Kidney (tissue), 14 donors: ENCODE results near the gene XIRP2. TPM values are rescaled to one million over a fixed set of nuclear protein-coding genes. Genes with fewer than 3 reads are reported as not detected.

Source experiments
- DNase-seq, 5 donors: peaks; one replicate each; pipeline ENCODE4 v3.0.0-alpha.2; 2013 to 2020
- FAIRE-seq: peaks from 2 replicates; lab custom pipeline; 2012; peaks lifted over from hg19 to GRCh38; lab: Jason Lieb, UNC
- H3K27ac ChIP-seq, 2 donors: one replicate each; pipeline ENCODE4 v1.7.0; 2013; ENCODE audit warnings: low read depth in 2 of 2, low read length in 2 of 2, inconsistent platforms in 1 of 2
- H3K27me3 ChIP-seq: one replicate; pipeline ENCODE4 v1.7.1; 2013; ENCODE audit warnings: low read length, inconsistent platforms; ENCODE audit not compliant: control insufficient read depth, insufficient read depth
- H3K36me3 ChIP-seq, 3 donors: one replicate each; pipeline versions ENCODE4 v1.7.0 to v1.7.1; 2013; ENCODE audit warnings: low read length in 3 of 3, control low read depth in 1 of 3, inconsistent platforms in 1 of 3; ENCODE audit not compliant: insufficient read depth in 3 of 3, control insufficient read depth in 2 of 3
- H3K4me1 ChIP-seq, 3 donors: one replicate each; pipeline versions ENCODE4 v1.7.0 to v1.7.1; 2013; ENCODE audit warnings: low read length in 3 of 3, inconsistent platforms in 1 of 3, low read depth in 1 of 3; ENCODE audit not compliant: control insufficient read depth in 2 of 3, insufficient read depth in 2 of 3
- H3K4me3 ChIP-seq, 3 donors: one replicate each; pipeline versions ENCODE4 v1.7.0 to v1.8.1; 2013; ENCODE audit warnings: low read length in 3 of 3, control low read depth in 1 of 3, inconsistent platforms in 1 of 3
- H3K9ac ChIP-seq, 3 donors: one replicate each; pipeline versions ENCODE4 v1.7.0 to v1.7.1; 2013; ENCODE audit warnings: low read length in 3 of 3, control low read depth in 1 of 3, inconsistent platforms in 1 of 3
- H3K9me3 ChIP-seq, 3 donors: one replicate each; pipeline versions ENCODE4 v1.7.0 to v1.7.1; 2013; ENCODE audit warnings: low read length in 3 of 3, control low read depth in 1 of 3, inconsistent platforms in 1 of 3; ENCODE audit not compliant: control insufficient read depth in 2 of 3, insufficient read depth in 1 of 3
- CTCF ChIP-seq: IDR thresholded peaks from 3 replicates; pipeline ENCODE4 v1.5.1; 2012; ENCODE audit warnings: mild to moderate bottlenecking, moderate library complexity, borderline replicate concordance; ENCODE audit not compliant: insufficient read depth; ENCODE audit errors: extremely low read depth
- intact Hi-C: fragments of 100-400 bp; cut with DNase I; formaldehyde crosslinking; loops from one replicate; pipeline ENCODE4 v1.11.1; 2022
- polyA plus RNA-seq: library from polyadenylated mRNA; stranded (reverse); fragments of 350-450 nt; fragmentation: Illumina TruSeq; extraction: RNeasy Lipid Tissue Mini Kit (QIAGEN cat#74804); gene quantifications from one replicate; pipeline ENCODE4 v1.2.3, GENCODE V29; 2014; ENCODE audit warnings: low read depth, low replicate concordance; ENCODE audit not compliant: insufficient read depth
- total RNA-seq: library from RNA; stranded (reverse); fragmentation: NEBNext Ultra II Directional; extraction: Animal tissue kit (Norgen Biotek cat#: 25700); gene quantifications from one replicate; pipeline ENCODE4 v1.2.1, GENCODE V29; 2021
- donor health status: control.
- donor health status: control.
- donor health status: control.
- donor health status: control.
- donor health status: control.
- donor health status: DM: yes; HTN: yes; CAD: no.
- donor health status: Normal renal cell carcinoma (clear cell type).

Gene XIRP2
- total and polyA plus RNA-seq, 2 donors from 2014 or later: not detected

- H3K36me3 ChIP-seq: no peaks in the 10 kb centered on the region
- no peak overlapping the region for H3K27ac ChIP-seq
- no peak overlapping the region for H3K4me3 ChIP-seq
- H3K4me1 ChIP-seq: no peaks in the 10 kb centered on the region
- H3K27me3 ChIP-seq: no peaks in the 10 kb centered on the region
- H3K9ac ChIP-seq: no peak overlapping the region
- H3K9me3 ChIP-seq: no peaks in the 10 kb centered on the region
- TF ChIP-seq CTCF: no peak
- no peak for DNase-seq
- no peak for FAIRE-seq
- intact Hi-C loops: no loop called here
These were observed 288.9 kb downstream of the XIRP2 start for GRCh38 chr2:167177196-167177595.

GRCh38 chr2:167181134-167181533 lies 292.9 kb downstream of the XIRP2 start:
- Histone ChIP-seq H3K4me1 (no peaks in the 10 kb centered on the region), H3K36me3 (no peaks in the 10 kb centered on the region), H3K9me3 (no peaks in the 10 kb centered on the region), H3K4me3 (no peak overlapping the region), H3K27ac (no peak overlapping the region), H3K27me3 (no peaks in the 10 kb centered on the region), H3K9ac (no peak overlapping the region)
- DNase-seq (no peak), FAIRE-seq (no peak)
- TF ChIP-seq CTCF: no peak
- intact Hi-C loops: no loop called here

GRCh38 chr2:167181688-167182087 lies 293.4 kb downstream of the XIRP2 start:
- H3K4me1 ChIP-seq: no peaks in the 10 kb centered on the region
- H3K4me3 ChIP-seq: no peak overlapping the region
- intact Hi-C loops: no loop called here
- no peaks in the 10 kb centered on the region for H3K36me3 ChIP-seq
- DNase-seq: no peak
- no peak overlapping the region for H3K9ac ChIP-seq
- H3K27ac ChIP-seq: no peak overlapping the region
- no peak for FAIRE-seq
- no peaks in the 10 kb centered on the region for H3K27me3 ChIP-seq
- no peak for TF ChIP-seq CTCF
- no peaks in the 10 kb centered on the region for H3K9me3 ChIP-seq

GRCh38 chr2:167182403-167182802 lies 294.1 kb downstream of the XIRP2 start:
- H3K9ac ChIP-seq: no peak overlapping the region
- H3K4me3 ChIP-seq: no peak overlapping the region
- H3K27me3 ChIP-seq: no peaks in the 10 kb centered on the region
- no peaks in the 10 kb centered on the region for H3K36me3 ChIP-seq
- no peaks in the 10 kb centered on the region for H3K4me1 ChIP-seq
- no peak overlapping the region for H3K27ac ChIP-seq
- H3K9me3 ChIP-seq: no peaks in the 10 kb centered on the region
- intact Hi-C loops: no loop called here
- no peak for DNase-seq
- TF ChIP-seq CTCF: no peak
- no peak for FAIRE-seq
